ENCODE data around the gene DYRK3. TPM values are rescaled to one million over a fixed set of nuclear protein-coding genes. Genes with fewer than 3 reads are reported as not detected.

The DYRK3 gene
- total and polyA plus RNA-seq, 9 of the 15 experiments (the other 6 are each of a cell fraction or from before 2014, with no cell fraction given) = 4.5 to 33.7 (median 25.7) TPM

DNA sequence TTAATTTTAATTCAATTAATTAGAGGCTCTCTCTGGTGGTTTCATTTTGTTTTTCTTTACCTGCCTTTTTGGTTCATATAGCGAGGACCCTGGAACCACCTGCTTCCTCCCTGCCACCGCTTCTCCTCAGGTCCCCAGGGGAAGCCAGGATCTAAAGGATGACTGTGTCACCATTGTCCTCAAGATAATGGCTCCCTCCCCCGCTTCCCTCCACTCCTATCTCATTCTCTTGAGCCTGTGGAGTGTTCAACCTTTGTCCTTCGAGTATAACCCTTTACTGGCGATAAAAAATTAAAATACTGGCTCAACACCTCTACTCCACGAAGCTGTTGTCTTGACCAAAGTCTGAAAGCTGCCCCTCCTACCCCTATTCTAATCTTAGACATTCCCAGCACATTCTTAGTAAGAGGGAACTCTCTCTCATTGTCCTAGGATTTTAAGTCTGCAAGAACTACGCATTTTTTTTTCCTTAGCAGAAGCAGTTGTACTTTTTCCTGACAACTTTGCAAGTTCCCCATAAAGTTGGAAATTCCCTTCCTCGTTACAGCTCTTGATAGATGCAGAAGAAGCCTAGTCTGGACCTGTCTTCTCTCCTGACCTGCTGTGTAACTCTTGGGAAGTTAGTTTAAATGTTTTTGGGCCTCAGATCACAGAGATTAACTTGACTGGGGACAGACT is 36.8 kb downstream of the DYRK3 start (continued):
- no peak; the same call in 1 of the 2 replicates for TF ChIP-seq TRIM28 (IDR thresholded peaks at IDR 0.05)
- TF ChIP-seq, protein P1, sequence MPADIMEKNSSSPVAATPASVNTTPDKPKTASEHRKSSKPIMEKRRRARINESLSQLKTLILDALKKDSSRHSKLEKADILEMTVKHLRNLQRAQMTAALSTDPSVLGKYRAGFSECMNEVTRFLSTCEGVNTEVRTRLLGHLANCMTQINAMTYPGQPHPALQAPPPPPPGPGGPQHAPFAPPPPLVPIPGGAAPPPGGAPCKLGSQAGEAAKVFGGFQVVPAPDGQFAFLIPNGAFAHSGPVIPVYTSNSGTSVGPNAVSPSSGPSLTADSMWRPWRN (IDR thresholded peaks at IDR 0.05; ENCODE audit: low read depth) = no peak
- peak in 1 of 2 experiments; percentile 75; a peak in 1 of 4 replicates for TF ChIP-seq TEAD1 (CRISPR knock-in tag; IDR thresholded peaks at IDR 0.05)
- no peak for TF ChIP-seq TAF7 (tag; IDR thresholded peaks at IDR 0.05)
- peak; percentile 67 for TF ChIP-seq MTA2 (IDR thresholded peaks at IDR 0.05; ENCODE audit: low read depth)
- TF ChIP-seq ZNF140 (CRISPR knock-in tag; IDR thresholded peaks at IDR 0.05) = no peak
- TF ChIP-seq GABPA (tag; conservative IDR thresholded peaks at IDR 0.05; ENCODE audit: low read depth) = peak; percentile 3
- peak; percentile 100 for TF ChIP-seq SOX6 (IDR thresholded peaks at IDR 0.05)
- 0 out of 2 replicates have a peak, but pooled peaks have one; percentile 34 for TF ChIP-seq JUN (IDR thresholded peaks at IDR 0.05; ENCODE audit: borderline replicate concordance, low read depth, low read length)
- no peak for TF ChIP-seq JUN (CRISPR knock-in tag; IDR thresholded peaks at IDR 0.05; ENCODE audit: borderline replicate concordance)
- peak; percentile 71 for TF ChIP-seq STAT5A (IDR thresholded peaks at IDR 0.05; ENCODE audit: borderline replicate concordance, low read length)
- peak; percentile 83; the same call in 1 of the 2 replicates for TF ChIP-seq MECOM (CRISPR knock-in tag; IDR thresholded peaks at IDR 0.05)
- no peak for TF ChIP-seq ZNF165 (CRISPR knock-in tag; IDR thresholded peaks at IDR 0.05; ENCODE audit: borderline replicate concordance)
- TF ChIP-seq, protein P2, sequence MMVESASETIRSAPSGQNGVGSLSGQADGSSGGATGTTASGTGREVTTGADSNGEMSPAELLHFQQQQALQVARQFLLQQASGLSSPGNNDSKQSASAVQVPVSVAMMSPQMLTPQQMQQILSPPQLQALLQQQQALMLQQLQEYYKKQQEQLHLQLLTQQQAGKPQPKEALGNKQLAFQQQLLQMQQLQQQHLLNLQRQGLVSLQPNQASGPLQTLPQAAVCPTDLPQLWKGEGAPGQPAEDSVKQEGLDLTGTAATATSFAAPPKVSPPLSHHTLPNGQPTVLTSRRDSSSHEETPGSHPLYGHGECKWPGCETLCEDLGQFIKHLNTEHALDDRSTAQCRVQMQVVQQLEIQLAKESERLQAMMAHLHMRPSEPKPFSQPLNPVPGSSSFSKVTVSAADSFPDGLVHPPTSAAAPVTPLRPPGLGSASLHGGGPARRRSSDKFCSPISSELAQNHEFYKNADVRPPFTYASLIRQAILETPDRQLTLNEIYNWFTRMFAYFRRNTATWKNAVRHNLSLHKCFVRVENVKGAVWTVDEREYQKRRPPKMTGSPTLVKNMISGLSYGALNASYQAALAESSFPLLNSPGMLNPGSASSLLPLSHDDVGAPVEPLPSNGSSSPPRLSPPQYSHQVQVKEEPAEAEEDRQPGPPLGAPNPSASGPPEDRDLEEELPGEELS (CRISPR knock-in tag; IDR thresholded peaks at IDR 0.05; ENCODE audit: borderline replicate concordance) = no peak
- TF ChIP-seq FOXA3 (CRISPR knock-in tag; conservative IDR thresholded peaks at IDR 0.05 in 1 of 2, IDR thresholded peaks at IDR 0.05 in 1 of 2) = no peak
- TF ChIP-seq, protein P3, sequence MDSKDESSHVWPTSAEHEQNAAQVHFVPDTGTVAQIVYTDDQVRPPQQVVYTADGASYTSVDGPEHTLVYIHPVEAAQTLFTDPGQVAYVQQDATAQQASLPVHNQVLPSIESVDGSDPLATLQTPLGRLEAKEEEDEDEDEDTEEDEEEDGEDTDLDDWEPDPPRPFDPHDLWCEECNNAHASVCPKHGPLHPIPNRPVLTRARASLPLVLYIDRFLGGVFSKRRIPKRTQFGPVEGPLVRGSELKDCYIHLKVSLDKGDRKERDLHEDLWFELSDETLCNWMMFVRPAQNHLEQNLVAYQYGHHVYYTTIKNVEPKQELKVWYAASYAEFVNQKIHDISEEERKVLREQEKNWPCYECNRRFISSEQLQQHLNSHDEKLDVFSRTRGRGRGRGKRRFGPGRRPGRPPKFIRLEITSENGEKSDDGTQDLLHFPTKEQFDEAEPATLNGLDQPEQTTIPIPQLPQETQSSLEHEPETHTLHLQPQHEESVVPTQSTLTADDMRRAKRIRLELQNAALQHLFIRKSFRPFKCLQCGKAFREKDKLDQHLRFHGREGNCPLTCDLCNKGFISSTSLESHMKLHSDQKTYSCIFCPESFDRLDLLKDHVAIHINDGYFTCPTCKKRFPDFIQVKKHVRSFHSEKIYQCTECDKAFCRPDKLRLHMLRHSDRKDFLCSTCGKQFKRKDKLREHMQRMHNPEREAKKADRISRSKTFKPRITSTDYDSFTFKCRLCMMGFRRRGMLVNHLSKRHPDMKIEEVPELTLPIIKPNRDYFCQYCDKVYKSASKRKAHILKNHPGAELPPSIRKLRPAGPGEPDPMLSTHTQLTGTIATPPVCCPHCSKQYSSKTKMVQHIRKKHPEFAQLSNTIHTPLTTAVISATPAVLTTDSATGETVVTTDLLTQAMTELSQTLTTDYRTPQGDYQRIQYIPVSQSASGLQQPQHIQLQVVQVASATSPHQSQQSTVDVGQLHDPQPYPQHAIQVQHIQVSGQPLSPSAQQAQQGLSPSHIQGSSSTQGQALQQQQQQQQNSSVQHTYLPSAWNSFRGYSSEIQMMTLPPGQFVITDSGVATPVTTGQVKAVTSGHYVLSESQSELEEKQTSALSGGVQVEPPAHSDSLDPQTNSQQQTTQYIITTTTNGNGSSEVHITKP (IDR thresholded peaks at IDR 0.05; ENCODE audit: partially characterized antibody) = peak; percentile 21
- TF ChIP-seq, protein P4, sequence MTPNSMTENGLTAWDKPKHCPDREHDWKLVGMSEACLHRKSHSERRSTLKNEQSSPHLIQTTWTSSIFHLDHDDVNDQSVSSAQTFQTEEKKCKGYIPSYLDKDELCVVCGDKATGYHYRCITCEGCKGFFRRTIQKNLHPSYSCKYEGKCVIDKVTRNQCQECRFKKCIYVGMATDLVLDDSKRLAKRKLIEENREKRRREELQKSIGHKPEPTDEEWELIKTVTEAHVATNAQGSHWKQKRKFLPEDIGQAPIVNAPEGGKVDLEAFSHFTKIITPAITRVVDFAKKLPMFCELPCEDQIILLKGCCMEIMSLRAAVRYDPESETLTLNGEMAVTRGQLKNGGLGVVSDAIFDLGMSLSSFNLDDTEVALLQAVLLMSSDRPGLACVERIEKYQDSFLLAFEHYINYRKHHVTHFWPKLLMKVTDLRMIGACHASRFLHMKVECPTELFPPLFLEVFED (CRISPR knock-in tag; conservative IDR thresholded peaks at IDR 0.05) = 0 out of 2 replicates have a peak, but pooled peaks have one; percentile 17
- TF ChIP-seq NFIX (CRISPR knock-in tag; IDR thresholded peaks at IDR 0.05; ENCODE audit: low read depth) = no peak
- TF ChIP-seq ATF7 (IDR thresholded peaks at IDR 0.05) = peak; percentile 50; the same call in 1 of the 2 replicates
- TF ChIP-seq TSC22D4 (tag; IDR thresholded peaks at IDR 0.05) = no peak
- TF ChIP-seq HIVEP1 (CRISPR knock-in tag; IDR thresholded peaks at IDR 0.05) = no peak
